Skeletal muscle satellite cell (primary cell): ENCODE measurements around the gene CEP290.
A peak's percentile ranks its signal among the peaks of the same experiment; 100 is the strongest.
"Not testable (repeated sequence)": the region's sequence is repeated elsewhere in the genome, so short reads cannot be mapped to it uniquely, and the experiment has no call there.

Experiments used
- H3K27me3 ChIP-seq: 2 replicates; pipeline ENCODE4 v1.7.0; 2013; ENCODE audit warnings: low read length; ENCODE audit not compliant: control insufficient read depth, insufficient read depth
- H3K36me3 ChIP-seq: 2 replicates; pipeline ENCODE4 v1.7.0; 2013; ENCODE audit warnings: mild to moderate bottlenecking, control low read depth, low read length; ENCODE audit not compliant: insufficient read depth
- H3K4me1 ChIP-seq: 2 replicates; pipeline ENCODE4 v1.7.0; 2013; ENCODE audit warnings: low read length; ENCODE audit not compliant: control insufficient read depth, insufficient read depth
- H3K4me2 ChIP-seq: 2 replicates; pipeline ENCODE4 v1.7.0; 2013; ENCODE audit warnings: mild to moderate bottlenecking, low read length
- H3K4me3 ChIP-seq: 2 replicates; pipeline ENCODE4 v1.7.0; 2013; ENCODE audit warnings: low read length
- H3K9ac ChIP-seq: 2 replicates; pipeline ENCODE4 v1.7.0; 2013; ENCODE audit warnings: mild to moderate bottlenecking, low read depth, low read length, moderate library complexity
- H3K9me3 ChIP-seq: replicated peaks from 2 replicates; pipeline ENCODE4 v1.7.0; 2013; ENCODE audit warnings: mild to moderate bottlenecking, control low read depth, low read length

Gene CEP290

GRCh38 chr12:88036353-88036965 is 105.4 kb downstream of the CEP290 start:
- H3K9ac ChIP-seq, result peak overlapping the region; percentile 85
- H3K4me3 ChIP-seq, result peak overlapping the region; percentile 93
- peaks cover 15% of the 10 kb centered on the region for H3K4me1 ChIP-seq
- no peaks in the 10 kb centered on the region for H3K9me3 ChIP-seq
- H3K27me3 ChIP-seq, result no peaks in the 10 kb centered on the region
- H3K36me3 ChIP-seq, result peaks cover 5% of the 10 kb centered on the region
- H3K4me2 ChIP-seq, result peak overlapping the region; percentile 91

- peak overlapping the region; percentile 85 for H3K9ac ChIP-seq
- H3K9me3 ChIP-seq, result no peaks in the 10 kb centered on the region
- H3K36me3 ChIP-seq, result peaks cover 5% of the 10 kb centered on the region
- no peaks in the 10 kb centered on the region for H3K27me3 ChIP-seq
- peaks cover 15% of the 10 kb centered on the region for H3K4me1 ChIP-seq
- H3K4me3 ChIP-seq, result peak overlapping the region; percentile 93
- peak overlapping the region; percentile 91 for H3K4me2 ChIP-seq
These were observed 106.0 kb downstream of the CEP290 start for GRCh38 chr12:88035907-88036289.

GRCh38 chr12:88035271-88035906 is 106.5 kb downstream of the CEP290 start:
- Histone ChIP-seq H3K9ac (peak overlapping the region; percentile 85), H3K27me3 (no peaks in the 10 kb centered on the region), H3K36me3 (peaks cover 5% of the 10 kb centered on the region), H3K9me3 (no peaks in the 10 kb centered on the region), H3K4me1 (peaks cover 15% of the 10 kb centered on the region), H3K4me2 (peak overlapping the region; percentile 91), H3K4me3 (peak overlapping the region; percentile 93)

- not testable (repeated sequence) for H3K36me3 ChIP-seq, H3K27me3 ChIP-seq, H3K9ac ChIP-seq, H3K4me1 ChIP-seq, H3K4me3 ChIP-seq, H3K9me3 ChIP-seq, H3K4me2 ChIP-seq
These were observed 110.7 kb downstream of the CEP290 start for GRCh38 chr12:88031161-88031560.

- Histone ChIP-seq H3K27me3 (no peaks in the 10 kb centered on the region), H3K9me3 (no peaks in the 10 kb centered on the region), H3K9ac (no peak within 1 kb of the TSS), H3K4me1 (no peaks in the 10 kb centered on the region), H3K36me3 (no peaks in the 10 kb centered on the region), H3K4me2 (no peak within 1 kb of the TSS), H3K4me3 (no peak within 1 kb of the TSS)
These were observed 112.7 kb downstream of the CEP290 start, which contains the start of gene C12orf50 for GRCh38 chr12:88029093-88029665. TSS of gene C12orf50 (minus strand) at chr12:88029401. CDS start at chr12:88026962, 2,439 bp downstream.

- H3K36me3 ChIP-seq, result no peaks in the 10 kb centered on the region
- no peak overlapping the region for H3K9ac ChIP-seq
- no peaks in the 10 kb centered on the region for H3K9me3 ChIP-seq
- no peak overlapping the region for H3K4me2 ChIP-seq
- H3K4me1 ChIP-seq, result no peaks in the 10 kb centered on the region
- H3K4me3 ChIP-seq, result no peak overlapping the region
- no peaks in the 10 kb centered on the region for H3K27me3 ChIP-seq
These were observed 115.7 kb downstream of the CEP290 start for GRCh38 chr12:88026196-88026595.

- Histone ChIP-seq H3K4me2 (no peak overlapping the region), H3K4me3 (no peak overlapping the region), H3K36me3 (no peaks in the 10 kb centered on the region), H3K9me3 (no peaks in the 10 kb centered on the region), H3K4me1 (no peaks in the 10 kb centered on the region), H3K27me3 (no peaks in the 10 kb centered on the region), H3K9ac (no peak overlapping the region)
These were observed 123.9 kb downstream of the CEP290 start for GRCh38 chr12:88017964-88018363.

GRCh38 chr12:88015825-88016224 is 126.1 kb downstream of the CEP290 start:
- Histone ChIP-seq H3K9ac (no peak overlapping the region), H3K4me1 (no peaks in the 10 kb centered on the region), H3K27me3 (no peaks in the 10 kb centered on the region), H3K4me3 (no peak overlapping the region), H3K4me2 (no peak overlapping the region), H3K36me3 (no peaks in the 10 kb centered on the region), H3K9me3 (no peaks in the 10 kb centered on the region)

GRCh38 chr12:88011755-88012154 is 130.1 kb downstream of the CEP290 start:
- Histone ChIP-seq H3K36me3 (no peaks in the 10 kb centered on the region), H3K27me3 (no peaks in the 10 kb centered on the region), H3K9me3 (no peaks in the 10 kb centered on the region), H3K4me1 (no peaks in the 10 kb centered on the region), H3K4me3 (no peak overlapping the region), H3K9ac (no peak overlapping the region), H3K4me2 (no peak overlapping the region)

GRCh38 chr12:88006351-88006750 is 135.5 kb downstream of the CEP290 start:
- no peaks in the 10 kb centered on the region for H3K36me3 ChIP-seq
- no peak overlapping the region for H3K4me3 ChIP-seq
- no peak overlapping the region for H3K4me2 ChIP-seq
- no peaks in the 10 kb centered on the region for H3K4me1 ChIP-seq
- no peaks in the 10 kb centered on the region for H3K9me3 ChIP-seq
- no peak overlapping the region for H3K9ac ChIP-seq
- no peaks in the 10 kb centered on the region for H3K27me3 ChIP-seq

- Histone ChIP-seq H3K9ac (no peak overlapping the region), H3K4me2 (no peak overlapping the region), H3K36me3 (no peaks in the 10 kb centered on the region), H3K9me3 (no peaks in the 10 kb centered on the region), H3K4me1 (no peaks in the 10 kb centered on the region), H3K27me3 (no peaks in the 10 kb centered on the region), H3K4me3 (no peak overlapping the region)
These were observed 140.6 kb downstream of the CEP290 start for GRCh38 chr12:88001327-88001726.
